GM18520 (cell line): ENCODE measurements around the gene ZNF319.
"Not testable (repeated sequence)": the region's sequence is repeated elsewhere in the genome, so short reads cannot be mapped to it uniquely, and the experiment has no call there.

ENCODE experiments used
- ATAC-seq: cut with Tn5 transposase; IDR thresholded peaks from one replicate; pipeline ENCODE4 v1.9.1; 2021; ENCODE audit not compliant: unreplicated experiment

Gene ZNF319

GRCh38 chr16:58022601-58023371, 22.3 kb upstream of the ZNF319 start:
- no peak for ATAC-seq

- ATAC-seq: no peak
These were observed 21.4 kb upstream of the ZNF319 start for GRCh38 chr16:58021661-58022551.

DNA sequence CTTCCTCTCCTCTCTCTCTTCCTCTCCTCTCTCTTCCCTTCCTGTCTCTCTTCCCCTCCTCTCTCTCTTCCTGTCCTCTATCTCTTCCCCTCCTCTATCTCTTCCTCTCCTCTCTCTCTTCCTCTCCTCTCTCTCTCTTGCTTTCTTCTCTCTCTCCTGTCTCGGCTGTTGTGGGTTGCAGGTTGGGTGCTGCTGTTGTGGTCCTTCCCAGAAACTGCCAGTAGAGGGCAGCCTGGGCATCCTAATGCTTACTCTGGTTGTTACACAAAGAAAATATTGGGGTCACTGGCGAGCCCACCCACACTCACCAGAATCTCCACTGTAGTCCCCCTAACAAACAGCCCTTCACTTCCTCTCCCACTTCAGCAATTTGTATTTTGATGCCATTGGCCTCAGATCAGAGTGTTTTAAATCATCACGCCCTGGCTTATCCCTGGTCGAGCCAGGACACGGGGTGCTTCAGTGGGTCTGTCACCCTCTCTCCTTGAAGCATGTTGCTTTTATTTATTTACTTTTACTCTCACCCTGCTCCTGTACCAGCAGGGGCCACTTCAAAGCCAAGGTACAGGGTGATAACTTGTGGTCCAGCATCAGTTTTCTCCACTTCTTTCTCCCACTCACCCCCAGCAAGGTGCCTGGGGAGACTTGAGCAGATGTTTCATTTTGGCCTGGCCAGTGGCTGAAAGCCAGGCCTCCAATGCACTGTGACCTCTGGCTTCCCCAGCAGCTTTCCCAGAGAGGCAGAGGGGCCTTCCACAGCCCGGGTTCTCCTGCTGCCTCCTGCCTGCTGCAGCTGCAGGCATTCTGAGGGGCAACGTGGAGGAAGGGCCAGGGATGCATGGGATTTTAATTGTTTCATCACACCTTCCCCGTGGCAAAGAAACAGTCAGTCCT, 20.4 kb upstream of the ZNF319 start:
- no peak for ATAC-seq

- ATAC-seq: no peak
These were observed 19.5 kb upstream of the ZNF319 start for GRCh38 chr16:58019866-58020538.

- no peak for ATAC-seq
These were observed 18.3 kb upstream of the ZNF319 start for GRCh38 chr16:58018803-58019202.

DNA sequence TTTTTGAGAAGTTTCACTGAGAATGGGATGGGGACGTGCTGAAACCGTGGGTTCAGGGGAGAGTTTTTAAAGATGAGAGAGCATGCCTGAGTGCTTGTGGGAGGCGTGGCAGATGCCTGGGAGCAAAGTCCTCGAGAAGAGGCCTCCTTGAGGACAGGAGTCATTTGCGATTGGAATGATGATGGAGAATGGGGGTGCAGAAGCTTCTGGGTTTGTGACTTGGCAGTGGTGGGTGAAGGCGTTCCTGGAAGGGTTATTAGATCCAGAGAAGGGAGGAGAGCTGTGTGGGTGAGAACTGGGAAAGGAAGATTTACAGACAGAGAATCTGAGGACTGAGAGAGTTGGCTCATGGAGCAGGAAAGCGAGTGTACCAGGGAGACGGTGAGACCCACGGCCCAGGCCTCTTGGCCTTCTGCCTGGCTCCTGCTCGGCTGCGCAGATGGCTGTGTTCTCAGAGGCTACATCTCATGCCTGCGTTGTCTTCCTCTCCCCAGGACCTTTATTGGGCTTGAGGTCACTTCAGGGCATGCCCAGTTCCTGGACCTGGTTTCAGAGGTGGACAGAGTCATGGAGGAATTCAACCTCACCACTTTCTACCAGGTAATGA, 16.5 kb upstream of the ZNF319 start:
- no peak for ATAC-seq

DNA sequence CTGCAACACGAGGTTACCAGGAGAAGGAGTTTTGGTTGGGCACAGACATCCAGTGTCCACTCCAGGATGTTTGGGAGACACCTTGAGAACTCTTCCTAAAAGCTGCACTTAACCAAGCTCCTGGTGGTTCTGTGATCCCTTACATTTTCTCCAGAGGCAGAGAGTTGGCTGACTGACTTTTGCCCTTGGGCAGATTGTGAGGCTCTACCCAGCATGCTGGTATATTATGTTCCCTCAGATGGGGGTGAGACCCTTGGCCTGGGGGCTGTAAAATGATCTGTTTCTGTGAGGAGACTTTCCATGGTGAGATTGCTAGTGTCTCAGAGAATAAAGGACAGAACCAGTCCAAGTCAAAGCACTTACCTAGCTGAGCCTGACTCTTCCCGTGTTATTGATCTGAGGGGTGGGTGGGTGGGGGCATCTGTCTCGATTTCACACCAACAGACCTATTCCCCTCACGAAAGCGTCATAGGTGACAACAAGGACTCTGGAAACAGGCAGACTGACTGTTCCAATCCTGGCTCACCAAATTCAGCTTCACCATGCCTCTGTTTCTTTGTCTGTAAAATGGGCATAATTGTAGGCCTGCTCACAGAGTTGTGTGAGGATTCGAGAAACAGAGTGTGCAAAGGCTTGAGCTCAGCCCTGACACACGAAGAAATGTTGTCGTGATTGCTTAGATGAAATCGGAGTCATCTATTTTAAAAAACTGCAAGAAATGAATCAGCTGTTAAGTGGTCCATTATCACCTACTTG, 12.9 kb upstream of the ZNF319 start:
- no peak for ATAC-seq

- no peak for ATAC-seq
These were observed 12.0 kb upstream of the ZNF319 start for GRCh38 chr16:58012481-58012880.

- no peak for ATAC-seq
These were observed 11.2 kb upstream of the ZNF319 start for GRCh38 chr16:58011652-58012051.

DNA sequence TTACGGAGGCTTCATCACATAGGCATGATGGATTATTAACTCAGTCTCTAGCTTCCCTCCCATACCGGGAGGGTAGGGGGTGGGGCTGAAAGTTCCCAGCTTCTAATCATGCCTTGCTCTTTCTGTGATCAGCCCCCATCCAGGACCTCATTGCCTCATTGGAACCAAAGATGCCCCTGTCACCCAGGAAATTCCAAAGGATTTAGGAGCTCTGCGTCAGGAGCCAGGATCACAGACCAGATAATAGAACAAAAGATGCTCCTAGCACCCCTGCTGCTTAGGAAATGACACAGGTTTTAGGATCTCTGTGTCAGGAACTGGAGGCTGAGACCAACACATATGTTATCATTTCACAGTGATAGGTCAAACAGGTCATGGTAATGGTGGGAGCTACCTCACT, 10.4 kb upstream of the ZNF319 start:
- ATAC-seq: no peak

DNA sequence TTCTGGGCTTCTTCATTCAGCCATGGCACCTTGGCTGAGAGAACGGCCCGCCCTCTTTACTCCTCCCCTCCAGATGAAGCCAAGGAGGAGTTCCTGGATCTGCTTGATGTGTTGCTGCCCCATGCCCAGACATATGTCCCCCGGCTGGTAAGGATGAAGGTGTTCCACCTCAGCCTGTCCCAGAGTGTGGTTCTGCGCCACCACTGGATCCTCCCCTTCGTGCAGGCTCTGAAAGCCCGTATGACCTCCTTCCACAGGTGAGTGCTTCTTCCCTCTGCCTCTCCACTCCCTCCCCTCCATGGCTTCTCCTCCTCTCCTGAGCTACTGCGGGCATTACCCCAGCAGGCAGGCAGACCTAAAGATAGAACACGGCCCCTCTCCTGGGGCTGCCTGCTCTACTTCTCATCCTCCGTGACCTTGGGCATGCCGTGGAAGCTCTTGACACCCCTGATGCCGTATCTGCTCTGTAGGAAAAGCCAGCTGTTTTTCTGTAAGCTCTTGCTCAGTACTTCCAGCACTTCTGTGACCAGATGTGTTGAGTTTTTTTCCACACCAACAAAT, 9.5 kb upstream of the ZNF319 start:
- ATAC-seq: no peak

DNA sequence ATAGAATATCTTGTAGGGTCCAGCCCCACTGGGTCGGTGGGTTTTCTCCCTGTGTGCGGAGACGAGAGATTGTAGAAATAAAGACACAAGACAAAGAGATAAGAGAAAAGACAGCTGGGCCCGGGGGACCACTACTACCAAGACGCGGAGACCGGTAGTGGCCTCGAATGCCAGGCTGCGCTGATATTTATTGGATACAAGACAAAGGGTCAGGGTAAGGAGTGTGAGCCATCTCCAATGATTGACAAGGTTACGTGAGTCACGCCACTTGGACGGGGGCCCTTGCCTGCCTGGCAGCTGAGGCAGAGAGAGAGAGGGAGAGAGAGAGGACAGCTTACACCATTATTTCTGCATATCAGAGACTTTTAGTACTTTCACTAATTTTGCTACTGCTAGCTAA, 4.3 kb upstream of the ZNF319 start:
- not testable (repeated sequence) for ATAC-seq

GRCh38 chr16:58002936-58003335, 2.5 kb upstream of the ZNF319 start:
- ATAC-seq: no peak

- ATAC-seq: no peak
These were observed 1.9 kb upstream of the ZNF319 start for GRCh38 chr16:58002416-58002800.

DNA sequence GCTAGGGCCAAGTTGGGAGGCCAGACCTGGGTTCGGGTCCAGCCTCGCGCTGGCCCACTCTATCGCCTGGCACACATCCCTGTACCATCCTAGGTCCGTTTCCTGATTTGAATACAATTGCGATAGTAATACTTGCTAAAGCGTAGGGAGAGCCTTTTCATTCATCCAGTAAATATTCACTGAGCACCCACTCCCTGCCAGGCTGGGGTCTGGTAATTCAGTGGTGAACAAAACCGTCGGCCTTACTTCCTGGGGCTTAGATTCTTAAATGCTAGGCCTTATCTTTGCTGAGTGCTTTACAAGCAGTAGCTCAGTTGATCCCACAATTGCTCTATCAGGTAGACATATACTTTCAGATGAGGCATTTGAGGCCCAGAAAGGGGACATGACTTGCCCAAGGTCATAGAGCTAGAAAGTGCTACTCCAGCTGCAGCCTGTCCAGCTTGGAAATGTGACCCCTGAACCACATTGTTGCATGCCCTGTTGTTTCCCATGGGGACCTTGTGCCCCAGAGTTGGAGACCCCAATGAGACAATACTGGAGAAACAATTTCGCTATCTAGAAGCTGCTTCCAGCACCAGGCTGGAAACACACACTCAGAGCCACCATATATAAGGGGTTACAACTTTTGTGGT, 1.4 kb upstream of the ZNF319 start:
- ATAC-seq: no peak

DNA sequence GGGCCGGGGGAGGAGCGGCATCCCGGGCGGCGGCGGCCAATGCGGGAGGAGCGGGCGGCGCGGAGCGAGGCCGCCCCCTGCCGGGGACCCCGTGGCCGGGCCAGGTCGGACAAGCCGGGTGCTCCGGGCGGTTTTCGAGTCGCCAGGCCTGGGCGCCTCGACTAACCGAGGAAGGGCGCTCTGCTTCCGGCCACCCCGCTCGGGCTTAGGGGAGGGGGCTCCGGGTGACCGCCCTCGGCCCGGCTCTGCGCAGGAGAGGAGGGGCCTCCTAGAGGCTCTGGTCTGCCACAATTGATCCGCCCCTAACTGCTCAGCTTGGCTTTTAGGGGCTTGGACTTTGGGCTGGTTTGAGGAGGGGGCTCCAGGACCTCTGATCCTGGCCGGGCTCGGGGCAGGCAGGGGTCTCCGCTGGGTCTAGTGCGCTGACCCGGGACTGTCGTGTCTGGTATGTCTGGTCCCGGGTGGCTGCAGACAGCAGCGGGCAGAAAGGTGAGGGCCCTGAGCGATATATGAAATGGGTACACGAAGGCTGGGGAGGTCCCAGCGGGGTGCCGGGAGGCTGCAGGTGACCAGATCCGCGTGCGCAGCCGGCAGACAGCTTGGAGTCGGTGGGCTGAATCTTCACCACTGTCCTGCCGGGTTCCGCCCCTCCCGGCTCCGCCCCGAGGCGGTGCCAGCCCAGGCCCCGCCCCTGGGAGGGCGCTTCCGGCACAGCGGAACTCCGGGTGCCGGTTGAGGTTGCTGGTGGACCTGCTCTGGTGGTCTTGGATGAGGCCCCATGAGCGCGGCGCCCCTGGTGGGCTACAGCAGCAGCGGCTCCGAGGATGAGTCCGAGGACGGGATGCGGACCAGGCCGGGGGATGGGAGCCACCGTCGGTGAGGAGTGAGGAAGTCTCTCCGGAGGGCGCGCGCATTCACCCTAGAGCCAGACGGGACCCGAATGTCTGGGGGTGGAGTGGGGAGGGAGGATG, 519 bp upstream of the ZNF319 start, which contains the start of gene USB1:
Gene USB1, plus strand, starts transcription at position 702 of the 971 bp plus-strand sequence. Its CDS starts 77 bp downstream, at position 779.
- ATAC-seq: peak; percentile 66

DNA sequence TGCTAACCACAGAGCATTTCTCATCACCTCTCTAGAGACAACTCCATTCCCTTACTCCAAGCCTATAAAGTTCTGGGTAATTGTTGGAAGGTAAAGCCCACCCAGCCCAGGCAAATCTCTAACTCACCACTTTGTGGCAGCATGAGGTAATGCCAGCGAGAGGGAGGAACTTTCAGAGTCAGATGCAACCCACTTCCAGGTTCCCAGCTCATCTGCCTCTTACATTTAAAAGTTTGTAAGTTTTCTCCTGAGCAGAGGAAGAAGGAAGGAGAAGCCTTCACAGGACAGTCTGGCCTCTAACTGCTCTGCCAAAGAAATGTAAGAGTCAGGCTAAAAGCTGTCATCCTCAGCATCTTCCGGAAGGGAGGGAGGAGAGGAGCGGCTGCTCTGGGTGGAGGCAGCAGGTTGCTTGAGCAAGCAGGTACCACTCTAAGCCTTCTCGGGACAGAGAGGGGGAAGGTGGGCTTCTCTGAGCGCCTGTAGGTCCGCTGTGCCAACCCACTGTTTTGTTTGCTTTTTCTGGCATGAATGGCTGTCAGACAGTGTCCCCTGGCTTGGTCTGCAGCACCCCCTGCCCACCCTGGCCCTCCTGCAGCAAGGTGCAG, 1.0 kb downstream of the ZNF319 start:
- no peak for ATAC-seq
